SIG-M5 treated with dmso at 0.1 percent for 504 hours (cell line): ENCODE data around the gene KRT86.
"Not testable (repeated sequence)": the region's sequence is repeated elsewhere in the genome, so short reads cannot be mapped to it uniquely, and the experiment has no call there.

ENCODE experiments used
- DNase-seq: peaks from one replicate; lab custom pipeline; 2025; ENCODE audit not compliant: unreplicated experiment; lab: John Stamatoyannopoulos, UW

KRT86 gene

DNA sequence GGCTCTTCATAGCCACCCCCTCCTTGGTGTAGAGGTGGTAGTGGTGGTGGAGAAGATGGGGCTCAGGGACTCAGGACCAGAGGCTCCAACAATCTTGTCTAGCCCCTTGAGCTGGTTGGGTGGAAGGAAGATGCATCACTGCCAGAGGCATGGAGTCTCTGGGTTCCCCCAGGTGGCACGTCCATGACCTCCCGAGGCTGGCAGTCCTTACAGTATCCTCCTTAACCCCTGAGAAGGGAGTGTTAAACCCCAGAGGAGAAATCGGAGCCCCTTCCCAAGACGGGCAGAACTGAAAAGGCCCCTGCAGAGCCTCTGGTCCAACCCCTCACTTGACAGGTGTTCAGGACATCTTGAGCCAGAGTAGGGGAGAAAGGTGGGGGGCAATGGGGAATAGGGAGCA, 37.6 kb downstream of the KRT86 start:
- no peak for DNase-seq

DNA sequence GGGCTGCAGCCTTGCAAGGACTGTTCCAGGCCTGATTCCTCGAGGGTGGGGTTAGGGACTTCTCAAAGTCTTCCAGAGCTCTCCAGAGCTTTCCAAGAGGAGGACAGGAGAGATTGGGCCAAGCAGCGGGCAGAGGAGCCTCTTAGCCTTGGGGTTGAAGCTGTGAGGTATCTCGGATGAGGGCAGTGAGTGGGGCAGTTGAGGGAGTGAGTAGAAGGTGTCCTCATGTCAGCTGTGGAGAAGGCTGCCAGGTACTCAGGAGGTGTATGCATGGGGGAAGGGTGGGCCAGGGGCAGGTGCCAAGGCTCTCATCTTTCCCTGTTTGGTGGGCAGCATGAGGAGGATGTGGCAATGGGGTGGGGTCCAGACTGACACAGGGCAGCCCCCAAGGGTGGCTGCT, 39.0 kb downstream of the KRT86 start:
- DNase-seq: no peak

GRCh38 chr12:52313926-52314325, 39.5 kb downstream of the KRT86 start:
- DNase-seq: no peak

DNA sequence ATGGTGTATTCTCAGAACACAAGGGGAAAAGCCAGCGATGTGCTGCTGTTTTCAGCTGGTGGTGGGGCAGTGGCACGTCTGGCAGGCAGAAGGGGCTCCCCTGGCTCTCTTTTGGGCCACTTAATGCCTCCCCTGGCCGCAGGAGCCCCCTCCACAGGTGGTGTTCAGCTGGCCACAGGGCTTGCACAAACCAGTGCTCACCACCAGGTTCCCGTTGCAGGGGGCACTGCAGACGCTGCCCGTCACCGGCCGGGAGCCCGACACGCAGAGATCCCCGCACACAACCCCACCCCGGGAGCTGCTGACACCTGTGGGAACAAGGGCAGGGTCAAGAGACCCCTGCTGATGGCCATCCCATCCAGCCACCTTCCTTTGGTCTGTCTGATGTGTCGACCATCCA, 40.1 kb downstream of the KRT86 start:
- no peak for DNase-seq

GRCh38 chr12:52315721-52316120, 41.3 kb downstream of the KRT86 start:
- not testable (repeated sequence) for DNase-seq

- no peak for DNase-seq
These were observed 41.8 kb downstream of the KRT86 start for GRCh38 chr12:52316290-52316689.

- DNase-seq: no peak
These were observed 42.3 kb downstream of the KRT86 start for GRCh38 chr12:52316701-52317100.

- DNase-seq: no peak
These were observed 43.1 kb downstream of the KRT86 start for GRCh38 chr12:52317468-52318052.

GRCh38 chr12:52318241-52318990, 44.0 kb downstream of the KRT86 start:
- DNase-seq: no peak

DNA sequence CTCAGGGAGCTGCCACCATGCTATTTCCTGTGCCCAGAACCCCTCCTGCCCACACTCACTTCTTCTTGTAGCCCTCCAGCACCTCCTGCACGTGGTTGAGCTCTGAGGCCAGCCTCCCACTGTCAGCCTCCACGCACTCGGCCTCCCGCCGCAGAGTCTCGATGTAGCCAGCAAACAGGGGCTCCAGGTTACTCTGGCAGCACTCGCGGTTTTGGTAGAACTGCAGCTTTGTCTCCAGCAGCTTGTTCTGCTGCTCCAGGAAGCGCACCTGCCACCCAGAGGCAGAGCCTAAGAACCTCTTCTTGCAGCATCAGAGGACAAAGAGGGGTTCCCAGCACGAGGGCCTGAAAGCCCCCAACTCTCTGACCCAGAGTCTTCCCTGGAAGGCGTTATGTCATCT, 44.7 kb downstream of the KRT86 start:
- DNase-seq: peak; percentile 21

DNA sequence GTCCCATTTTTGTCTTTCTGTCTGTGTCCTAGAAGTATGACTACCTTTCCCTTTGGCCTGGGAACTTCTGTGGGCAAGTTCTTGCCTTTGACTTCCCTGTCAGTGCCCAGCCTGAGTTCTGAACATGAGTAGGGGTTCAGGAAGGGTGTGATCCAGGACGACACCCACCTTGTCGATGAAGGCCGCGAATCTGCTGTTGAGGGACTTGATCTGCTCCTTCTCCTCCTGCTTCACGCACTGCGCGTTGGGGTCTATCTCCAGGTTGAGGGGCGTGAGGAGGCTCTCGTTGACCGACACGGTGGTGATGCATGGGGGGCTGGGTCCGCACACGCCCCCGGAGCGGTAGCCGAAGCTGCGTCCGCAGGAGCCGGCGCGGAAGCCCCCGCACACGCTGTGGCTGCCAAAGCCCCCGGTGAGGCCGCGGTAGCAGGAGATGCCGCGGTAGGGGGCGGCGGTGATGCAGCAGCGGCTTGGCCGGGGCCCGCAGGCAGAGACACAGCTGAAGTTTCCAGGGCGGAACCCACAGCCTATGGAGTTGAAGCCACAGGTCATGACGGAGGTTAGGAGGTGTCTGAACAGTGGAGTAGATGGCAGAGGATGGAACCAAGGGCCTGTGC, 46.4 kb downstream of the KRT86 start, which contains the start of gene KRT83:
KRT83 (minus strand) TSS at position 615 of the 617 bp plus-strand sequence; CDS start at position 552, 63 bp downstream.
- no peak for DNase-seq

- no peak for DNase-seq
These were observed 47.0 kb downstream of the KRT86 start for GRCh38 chr12:52321418-52321817.

DNA sequence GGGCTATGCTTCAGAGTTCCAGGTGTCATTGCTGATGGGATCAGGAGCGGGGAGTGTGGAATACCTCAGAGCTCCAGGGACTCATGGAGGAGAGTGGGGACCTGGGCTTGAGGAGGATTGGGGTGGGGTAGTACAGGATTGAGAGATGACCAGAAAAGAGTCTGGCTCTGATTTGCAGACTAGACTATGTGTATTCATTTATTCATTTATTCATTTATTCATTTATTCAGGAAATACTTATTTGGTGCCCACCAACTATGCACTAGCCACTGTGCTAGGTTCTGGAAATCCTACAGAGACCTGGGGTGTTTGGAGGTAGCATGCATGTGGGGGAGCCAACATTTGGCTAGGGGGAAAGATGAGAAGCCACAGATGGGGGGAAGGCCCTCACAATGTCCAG, 47.6 kb downstream of the KRT86 start:
- DNase-seq: no peak

DNA sequence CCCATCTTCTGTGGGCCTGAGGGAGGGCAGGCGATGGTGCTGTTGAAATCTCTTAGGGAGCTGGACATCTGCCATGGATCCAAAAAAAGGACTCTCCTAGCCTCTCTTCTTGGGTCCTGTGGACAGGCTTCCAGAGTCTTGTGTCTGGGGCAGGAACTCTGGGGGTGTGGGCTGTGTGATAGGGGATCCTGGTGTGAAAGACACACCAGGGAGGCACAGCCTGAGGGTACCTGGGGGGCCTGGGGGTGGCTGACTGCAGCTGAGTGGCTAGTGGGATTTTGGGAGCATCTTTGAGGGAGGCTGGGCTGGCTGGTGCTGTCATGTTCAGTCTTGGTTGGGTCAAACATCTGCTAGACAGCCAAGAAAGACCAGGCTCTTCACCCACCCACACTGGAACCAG, 48.6 kb downstream of the KRT86 start:
- DNase-seq: no peak

GRCh38 chr12:52323416-52324152, 49.1 kb downstream of the KRT86 start:
- DNase-seq: no peak

DNA sequence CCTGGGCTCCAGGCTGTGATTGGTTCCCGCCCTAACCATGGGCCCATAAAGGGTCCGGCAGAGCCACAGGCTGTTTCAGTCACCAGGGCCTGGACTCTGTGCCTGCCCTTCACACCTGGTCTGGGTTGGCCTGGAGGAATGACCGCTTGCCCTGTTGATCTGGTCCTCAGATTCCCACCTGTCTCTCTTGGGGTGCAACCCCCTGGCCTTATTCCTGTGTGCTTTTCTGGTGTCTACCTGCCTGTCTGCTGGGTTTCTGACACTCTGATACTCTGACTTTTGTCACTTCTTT, 49.7 kb downstream of the KRT86 start:
- DNase-seq: no peak

DNA sequence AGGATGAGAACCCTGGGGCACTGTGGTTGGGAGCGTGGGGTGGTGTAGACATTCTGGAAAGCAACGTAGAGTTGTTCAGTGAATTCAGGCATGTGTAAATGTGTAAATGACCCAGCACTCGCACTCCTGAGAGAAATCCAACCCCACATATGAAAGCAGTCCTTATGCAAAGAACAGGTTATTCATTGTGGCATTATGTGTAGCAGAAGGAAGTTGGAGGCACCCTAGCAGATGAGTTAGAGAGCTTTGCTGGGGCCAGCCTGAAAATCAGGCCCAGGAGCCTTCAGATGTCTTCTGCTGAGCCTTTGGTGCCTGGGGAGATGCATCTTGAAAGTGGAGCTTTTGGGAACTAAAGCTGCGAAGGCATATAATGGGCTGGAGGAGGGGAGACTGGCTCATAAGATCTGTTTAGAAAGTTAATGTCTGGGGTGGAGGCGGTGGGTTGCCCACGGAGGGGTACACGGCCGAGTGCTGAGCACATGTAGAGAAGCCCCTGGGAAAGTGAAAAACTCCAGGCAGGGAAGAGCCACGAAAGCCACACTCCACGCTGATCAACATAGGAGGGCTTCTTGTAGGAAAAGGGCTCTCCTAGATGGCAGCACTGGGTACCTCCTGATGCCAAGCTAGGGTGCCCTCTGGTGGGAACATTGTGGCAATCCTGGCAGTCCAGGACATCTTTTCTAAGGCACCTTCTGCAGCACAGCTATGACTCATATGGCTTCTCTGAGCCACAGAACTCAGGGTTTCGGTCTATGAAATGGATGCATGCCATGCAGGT, 52.8 kb downstream of the KRT86 start:
- peak; percentile 93 for DNase-seq

GRCh38 chr12:52327830-52328500, 53.5 kb downstream of the KRT86 start:
- DNase-seq: no peak

- no peak for DNase-seq
These were observed 56.6 kb downstream of the KRT86 start for GRCh38 chr12:52331039-52331438.

DNA sequence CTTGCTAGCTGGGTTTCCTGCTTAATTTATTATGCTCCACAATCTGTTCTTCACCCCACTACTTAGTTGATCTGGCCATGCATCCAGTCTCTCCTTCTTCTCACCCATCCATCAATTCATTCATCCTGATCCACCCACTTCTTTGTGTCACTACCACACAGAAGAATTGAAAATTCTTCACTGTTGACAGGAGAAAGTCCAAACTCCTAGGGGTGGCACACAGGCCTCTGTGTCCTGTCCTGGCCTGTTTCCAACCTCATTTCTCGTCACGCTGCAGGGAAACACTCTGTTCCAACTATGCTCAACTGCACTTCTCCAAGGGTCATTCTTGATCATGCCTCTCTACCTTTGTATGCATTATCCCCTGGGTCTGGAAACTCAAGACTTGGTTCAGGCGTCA, 57.4 kb downstream of the KRT86 start:
- no peak for DNase-seq

- no peak for DNase-seq
These were observed 57.9 kb downstream of the KRT86 start for GRCh38 chr12:52332381-52332780.
